GM12891 (cell line): ENCODE results near the gene PGP.

Source experiments
- POLR2A ChIP-seq: IDR thresholded peaks from 2 replicates; pipeline ENCODE4 v1.6.1; 2011; ENCODE audit warnings: low read depth, low read length, control low read depth
- POLR2AphosphoS5 ChIP-seq: IDR thresholded peaks from 2 replicates; pipeline ENCODE4 v1.6.1; 2011; ENCODE audit warnings: low read depth, low read length, control low read depth
- SPI1 ChIP-seq: IDR thresholded peaks from 2 replicates; pipeline ENCODE4 v1.6.1; 2011; ENCODE audit warnings: low read depth, low read length, control low read depth
- TAF1 ChIP-seq: IDR thresholded peaks from 2 replicates; pipeline ENCODE4 v1.6.1; 2011; ENCODE audit warnings: low read depth, low read length, control low read depth

DNA sequence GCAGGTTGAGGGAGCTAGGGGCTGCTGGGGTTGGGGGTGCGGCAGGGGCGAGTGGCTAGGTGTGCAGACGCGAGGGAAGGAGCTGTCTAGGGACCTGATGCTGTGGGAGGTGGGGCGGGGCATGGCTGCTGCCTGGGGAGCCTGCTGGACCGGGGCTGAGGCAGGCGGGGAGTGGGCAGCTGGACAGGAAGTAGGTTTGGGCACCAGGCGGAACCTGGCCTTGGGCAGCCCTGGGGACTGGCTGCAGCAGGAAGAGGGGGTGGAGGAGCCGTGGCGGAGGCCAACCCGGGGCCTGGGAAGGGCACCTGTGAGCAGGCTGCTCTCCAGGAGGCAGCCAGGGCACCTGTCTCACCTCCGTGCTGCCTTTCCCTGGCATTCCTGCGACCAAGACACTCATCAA, 15.7 kb upstream of the PGP start:
- TF ChIP-seq POLR2AphosphoS5 (no peak), POLR2A (no peak), SPI1 (no peak), TAF1 (no peak)
